RWPE1 (cell line): ENCODE measurements around the gene CD40LG.

Source experiments
- CTCF ChIA-PET: fragments of 350-600 bp; sonication (Branson Sonifier 250); formaldehyde crosslinking; extraction: SDS; loops from one replicate; lab custom pipeline; 2021; lab: Yijun Ruan, JAX
- POLR2A ChIA-PET: fragments of 400-600 bp; formaldehyde crosslinking; extraction: SDS; loops from one replicate; lab custom pipeline; 2020; ENCODE audit warnings: antibody characterized with exemption; ENCODE audit not compliant: low non-redundant PET; lab: Yijun Ruan, JAX
- DNase-seq: peaks from one replicate; pipeline ENCODE4 v3.0.0; 2012; ENCODE audit warnings: low spot score
- H3K27ac ChIP-seq: fragments of 450-650 bp; 2 replicates; pipeline ENCODE4 v1.5.1; 2017
- CTCF ChIP-seq: fragments of 450-650 bp; conservative IDR thresholded peaks from 2 replicates; pipeline ENCODE4 v1.5.1; 2017; ENCODE audit warnings: low read depth, mild to moderate bottlenecking

Gene CD40LG

GRCh38 chrX:136667446-136668168 lies 19.6 kb downstream of the CD40LG start:
- no peak for TF ChIP-seq CTCF
- ChIA-PET POLR2A (no interaction called here), CTCF (no interaction called here)
- DNase-seq, result no peak
- H3K27ac ChIP-seq, result no peak overlapping the region

GRCh38 chrX:136671006-136671610 lies 23.1 kb downstream of the CD40LG start:
- TF ChIP-seq CTCF, result no peak
- ChIA-PET POLR2A (no interaction called here), CTCF (no interaction called here)
- H3K27ac ChIP-seq, result no peak overlapping the region
- DNase-seq, result no peak

- no peak for DNase-seq
- ChIA-PET POLR2A (no interaction called here), CTCF (no interaction called here)
- H3K27ac ChIP-seq, result no peak overlapping the region
- no peak for TF ChIP-seq CTCF
Measured at GRCh38 chrX:136674270-136674985, 26.5 kb downstream of the CD40LG start.

GRCh38 chrX:136679531-136679930 lies 31.6 kb downstream of the CD40LG start:
- no peak overlapping the region for H3K27ac ChIP-seq
- DNase-seq, result no peak
- ChIA-PET CTCF (no interaction called here), POLR2A (no interaction called here)
- TF ChIP-seq CTCF, result no peak

- ChIA-PET POLR2A (no interaction called here), CTCF (no interaction called here)
- H3K27ac ChIP-seq, result no peak overlapping the region
- no peak for TF ChIP-seq CTCF
- no peak for DNase-seq
Measured at GRCh38 chrX:136684120-136684519, 36.2 kb downstream of the CD40LG start.

GRCh38 chrX:136687457-136687856 lies 39.5 kb downstream of the CD40LG start:
- POLR2A ChIA-PET, result no interaction called here
- no peak overlapping the region for H3K27ac ChIP-seq
- TF ChIP-seq CTCF, result no peak
- CTCF ChIA-PET, result no interaction called here
- no peak for DNase-seq
